Thoracic aorta (tissue), 2 donors: Measurements from ENCODE around the gene TAT. TPM values are rescaled to one million over a fixed set of nuclear protein-coding genes. Genes with fewer than 3 reads are reported as not detected.

Experiments
- ATAC-seq: fragments of 150-250 bp; one replicate; pipeline ENCODE4 v1.8.0; 2017; ENCODE audit warnings: low read depth; ENCODE audit not compliant: insufficient number of reproducible peaks, low FRiP score
- DNase-seq: peaks from one replicate; pipeline ENCODE4 v3.0.0-alpha.2; 2020; ENCODE audit warnings: low spot score
- H3K27ac ChIP-seq, 2 donors: fragments of 200-600 bp; sonication (generic); 1 replicate in 1 of 2; 2 replicates in 1 of 2; pipeline ENCODE4 v1.5.1; 2016; ENCODE audit warnings: mild to moderate bottlenecking in 2 of 2, moderate library complexity in 2 of 2
- H3K27me3 ChIP-seq: fragments of 200-600 bp; sonication (generic); replicated peaks from 2 replicates; pipeline ENCODE4 v1.6.0; 2016; ENCODE audit warnings: mild to moderate bottlenecking; ENCODE audit not compliant: insufficient read depth
- H3K36me3 ChIP-seq: fragments of 200-600 bp; sonication (generic); one replicate; pipeline ENCODE4 v1.5.1; 2016
- H3K4me1 ChIP-seq, 2 donors: fragments of 200-600 bp; sonication (generic); 1 replicate in 1 of 2; 2 replicates in 1 of 2; pipeline versions ENCODE4 v1.5.1 to v1.6.0; 2016; ENCODE audit warnings: low read depth in 2 of 2, mild to moderate bottlenecking in 1 of 2; ENCODE audit not compliant: control insufficient read depth in 1 of 2
- H3K4me3 ChIP-seq: fragments of 200-600 bp; sonication (generic); 2 replicates; pipeline ENCODE4 v1.5.1; 2016; ENCODE audit warnings: mild to moderate bottlenecking
- H3K9me3 ChIP-seq: fragments of 200-600 bp; sonication (generic); 2 replicates; pipeline ENCODE4 v1.5.1; 2016
- total RNA-seq, 2 donors: library from RNA; depleted of rRNA; stranded (reverse); fragments of >200 nt; gene quantifications; one replicate each; pipeline versions ENCODE4 v1.1.0 to v1.2.3, GENCODE V29; 2016
- TF ChIP-seq, protein P1 (sequence below): fragments of 200-600 bp; sonication (generic); IDR thresholded peaks from one replicate; pipeline ENCODE4 v1.5.1; 2019; ENCODE audit warnings: antibody characterized with exemption

Gene TAT
- total RNA-seq, 2 donors from 2014 or later: not detected

DNA sequence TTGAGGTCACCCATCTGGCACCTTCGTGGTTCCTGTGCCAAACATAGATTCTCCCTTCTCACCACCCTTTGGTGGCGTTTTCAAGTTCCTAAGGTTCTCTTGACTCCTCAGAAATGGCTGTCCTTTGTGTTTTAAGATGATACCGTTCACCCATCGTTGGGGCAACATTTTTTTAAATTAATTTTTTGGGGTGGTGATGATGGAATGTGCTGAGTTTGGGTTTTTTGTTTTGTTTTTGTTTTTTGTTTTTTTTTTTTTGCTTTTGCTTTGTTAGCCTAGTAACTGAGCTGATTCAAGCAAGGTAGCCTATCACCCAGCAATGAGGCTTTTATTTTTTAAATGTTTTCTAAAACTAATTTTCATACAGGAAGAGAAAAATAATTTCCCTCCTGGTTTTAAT is 48.0 kb downstream of the TAT start:
- ATAC-seq: no peak
- Histone ChIP-seq H3K4me3 (no peak overlapping the region), H3K36me3 (no peaks in the 10 kb centered on the region), H3K9me3 (no peaks in the 10 kb centered on the region), H3K27me3 (no peaks in the 10 kb centered on the region), H3K4me1 (no peaks in the 10 kb centered on the region), H3K27ac (no peak overlapping the region)
- no peak for DNase-seq
- TF ChIP-seq, protein P1, sequence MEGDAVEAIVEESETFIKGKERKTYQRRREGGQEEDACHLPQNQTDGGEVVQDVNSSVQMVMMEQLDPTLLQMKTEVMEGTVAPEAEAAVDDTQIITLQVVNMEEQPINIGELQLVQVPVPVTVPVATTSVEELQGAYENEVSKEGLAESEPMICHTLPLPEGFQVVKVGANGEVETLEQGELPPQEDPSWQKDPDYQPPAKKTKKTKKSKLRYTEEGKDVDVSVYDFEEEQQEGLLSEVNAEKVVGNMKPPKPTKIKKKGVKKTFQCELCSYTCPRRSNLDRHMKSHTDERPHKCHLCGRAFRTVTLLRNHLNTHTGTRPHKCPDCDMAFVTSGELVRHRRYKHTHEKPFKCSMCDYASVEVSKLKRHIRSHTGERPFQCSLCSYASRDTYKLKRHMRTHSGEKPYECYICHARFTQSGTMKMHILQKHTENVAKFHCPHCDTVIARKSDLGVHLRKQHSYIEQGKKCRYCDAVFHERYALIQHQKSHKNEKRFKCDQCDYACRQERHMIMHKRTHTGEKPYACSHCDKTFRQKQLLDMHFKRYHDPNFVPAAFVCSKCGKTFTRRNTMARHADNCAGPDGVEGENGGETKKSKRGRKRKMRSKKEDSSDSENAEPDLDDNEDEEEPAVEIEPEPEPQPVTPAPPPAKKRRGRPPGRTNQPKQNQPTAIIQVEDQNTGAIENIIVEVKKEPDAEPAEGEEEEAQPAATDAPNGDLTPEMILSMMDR: no peak

DNA sequence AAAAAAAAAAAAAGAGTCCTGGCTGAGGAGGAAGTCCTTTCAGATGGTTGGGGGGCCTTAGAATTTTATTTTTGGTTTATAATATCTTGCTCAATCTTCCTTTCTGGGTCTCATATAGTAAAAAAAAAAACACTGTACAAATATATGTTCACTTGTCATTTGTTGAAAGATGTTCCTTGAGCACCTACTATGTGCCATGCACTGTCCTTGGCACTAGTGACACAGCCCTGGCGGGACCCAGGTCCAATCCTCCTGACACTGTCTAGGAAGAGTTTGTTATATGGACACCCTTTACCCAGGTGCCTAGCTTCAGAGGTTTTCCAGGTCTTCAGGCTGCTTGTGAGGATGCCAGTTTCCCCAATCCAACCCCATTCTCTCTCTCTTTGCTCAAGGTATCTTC is 48.6 kb downstream of the TAT start:
- Histone ChIP-seq H3K4me1 (no peaks in the 10 kb centered on the region), H3K27ac (no peak overlapping the region), H3K27me3 (no peaks in the 10 kb centered on the region), H3K4me3 (no peak overlapping the region), H3K36me3 (no peaks in the 10 kb centered on the region), H3K9me3 (no peaks in the 10 kb centered on the region)
- ATAC-seq: no peak
- no peak for DNase-seq
- TF ChIP-seq, protein P1: no peak

DNA sequence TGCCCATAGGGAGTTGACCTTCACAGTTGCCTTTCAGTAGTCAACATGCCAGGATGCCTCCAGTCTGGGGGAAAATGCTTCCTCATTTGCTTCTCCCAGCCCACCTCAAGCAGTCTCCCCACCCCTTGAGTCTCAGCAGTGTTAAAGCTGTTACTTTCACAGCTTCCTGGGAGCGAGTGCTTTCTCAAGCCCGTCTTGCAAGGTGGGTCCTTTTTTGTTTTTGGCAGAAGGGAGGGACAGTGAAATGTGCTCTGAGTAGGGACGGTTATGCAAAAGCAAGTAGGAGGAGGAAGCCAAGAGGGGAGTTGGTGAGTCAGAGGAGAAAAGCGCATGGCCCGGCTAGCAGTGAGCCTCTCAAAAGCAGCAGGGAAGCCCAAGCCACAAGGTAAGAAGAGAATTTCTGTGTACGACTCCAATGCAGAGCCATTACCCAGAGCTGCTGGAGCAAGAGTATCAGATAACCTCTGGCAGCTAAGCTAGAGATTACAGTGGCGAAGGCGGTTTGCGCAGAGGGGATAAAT is 50.7 kb downstream of the TAT start, which contains the start of gene CHST4:
Gene CHST4 (plus strand): TSS at position 316 of the 521 bp plus-strand sequence. CDS start 10,252 bp downstream, outside the sequence.
- ATAC-seq (no peak), DNase-seq (no peak)
- Histone ChIP-seq H3K4me1 (no peaks in the 10 kb centered on the region), H3K4me3 (no peak within 1 kb of the TSS), H3K27ac (no peak within 1 kb of the TSS), H3K36me3 (no peaks in the 10 kb centered on the region), H3K9me3 (no peaks in the 10 kb centered on the region), H3K27me3 (no peaks in the 10 kb centered on the region)
- TF ChIP-seq, protein P1: no peak

DNA sequence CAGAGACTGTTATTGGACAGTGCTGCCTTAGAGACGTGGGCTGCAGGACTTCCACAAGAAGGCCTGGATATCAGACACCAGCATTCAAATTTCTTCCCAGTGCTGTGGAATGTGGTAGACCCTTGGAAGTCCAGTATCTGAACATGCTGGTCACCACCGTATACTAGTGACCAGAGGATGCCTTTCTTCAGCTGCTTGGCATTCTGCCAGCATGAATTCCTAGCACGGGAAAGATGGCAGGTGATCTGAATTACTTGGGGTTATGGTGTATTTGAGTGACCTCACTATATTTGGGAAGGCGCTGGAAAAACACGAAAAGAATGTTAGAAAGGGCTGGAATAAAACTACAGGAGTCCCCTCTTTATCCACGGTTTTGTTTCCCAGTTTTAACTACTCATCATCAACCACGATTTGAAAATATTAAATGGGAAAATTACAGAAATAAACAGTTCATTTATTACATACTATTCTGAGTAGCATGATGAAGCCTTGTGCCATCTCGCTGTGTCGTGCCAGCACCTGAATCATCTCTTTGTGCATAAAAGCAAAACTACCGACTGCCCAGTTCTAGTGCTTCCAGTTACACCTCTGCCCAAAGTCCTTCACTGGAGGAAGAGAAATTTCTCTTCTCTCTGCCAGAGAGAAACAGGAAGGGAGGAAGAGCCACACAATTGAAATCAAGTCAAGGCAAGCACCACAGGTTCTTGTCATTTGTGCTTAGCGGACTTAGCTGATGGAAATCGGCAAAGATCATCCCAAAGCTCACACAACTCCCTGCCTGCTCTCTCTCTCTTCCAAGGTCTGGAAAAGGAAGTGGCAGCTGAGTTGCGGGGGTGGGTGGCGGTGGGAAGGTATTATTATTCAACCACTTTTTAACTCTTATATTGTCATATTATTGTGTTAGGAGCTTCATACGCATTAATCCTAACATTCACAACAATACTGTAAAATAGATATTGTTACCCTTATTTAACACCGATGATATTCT is 52.0 kb downstream of the TAT start:
- no peak overlapping the region for H3K27ac ChIP-seq
- TF ChIP-seq, protein P1: no peak
- no peak overlapping the region for H3K4me3 ChIP-seq
- no peak for DNase-seq
- H3K27me3 ChIP-seq: no peaks in the 10 kb centered on the region
- no peaks in the 10 kb centered on the region for H3K9me3 ChIP-seq
- H3K36me3 ChIP-seq: no peaks in the 10 kb centered on the region
- no peaks in the 10 kb centered on the region for H3K4me1 ChIP-seq
- ATAC-seq: no peak

DNA sequence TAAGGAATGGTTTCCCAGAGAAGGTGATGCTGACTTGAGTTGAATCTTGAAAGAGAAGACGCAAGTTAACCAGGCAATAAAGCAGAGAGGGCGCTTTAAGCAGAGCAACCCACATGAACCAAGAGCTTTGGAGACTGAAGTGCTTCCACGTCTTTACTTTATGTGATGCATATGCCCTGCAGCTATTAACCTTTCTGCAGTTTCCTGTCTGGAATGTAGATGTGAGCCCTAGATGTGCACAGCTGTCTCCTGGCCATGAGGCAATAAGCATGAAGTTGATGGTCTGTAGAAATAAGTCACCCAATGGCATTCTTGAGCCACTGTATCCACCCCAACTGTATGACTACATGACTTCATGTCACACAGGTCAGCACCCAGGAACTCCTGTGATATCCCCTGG is 56.3 kb downstream of the TAT start:
- TF ChIP-seq, protein P1: no peak

More for the DNA sequence above, 56.3 kb downstream of the TAT start:
- Histone ChIP-seq H3K36me3 (no peaks in the 10 kb centered on the region), H3K27ac (no peak overlapping the region), H3K9me3 (no peaks in the 10 kb centered on the region), H3K4me3 (no peak overlapping the region), H3K4me1 (no peaks in the 10 kb centered on the region), H3K27me3 (no peaks in the 10 kb centered on the region)
- ATAC-seq (no peak), DNase-seq (no peak)
